Suppressor macrophage treated with lipopolysaccharide for 4 hours (primary cell): ENCODE results near the gene INTS3.
"Not testable (repeated sequence)": the region's sequence is repeated elsewhere in the genome, so short reads cannot be mapped to it uniquely, and the experiment has no call there.

Source experiments
- DNase-seq: peaks from one replicate; pipeline ENCODE4 v3.0.0-alpha.2; 2020

Gene INTS3

GRCh38 chr1:153754266-153754665, 26.4 kb downstream of the INTS3 start:
- no peak for DNase-seq

- DNase-seq: no peak
Observed at GRCh38 chr1:153760440-153760839, 32.6 kb downstream of the INTS3 start.

GRCh38 chr1:153763365-153764225, 35.7 kb downstream of the INTS3 start:
- no peak for DNase-seq

GRCh38 chr1:153764310-153764709, 36.5 kb downstream of the INTS3 start:
- no peak for DNase-seq

GRCh38 chr1:153766663-153767062, 38.8 kb downstream of the INTS3 start:
- not testable (repeated sequence) for DNase-seq

- DNase-seq: no peak
Observed at GRCh38 chr1:153767519-153767918, 39.7 kb downstream of the INTS3 start.

- no peak for DNase-seq
Observed at GRCh38 chr1:153768316-153769181, 40.7 kb downstream of the INTS3 start.

GRCh38 chr1:153769221-153769620, 41.4 kb downstream of the INTS3 start:
- no peak for DNase-seq

GRCh38 chr1:153770797-153771196, 42.9 kb downstream of the INTS3 start:
- DNase-seq: no peak

- DNase-seq: no peak
Observed at GRCh38 chr1:153771261-153771660, 43.4 kb downstream of the INTS3 start.

- no peak for DNase-seq
Observed at GRCh38 chr1:153771841-153772593, 44.2 kb downstream of the INTS3 start.

GRCh38 chr1:153773096-153773921, 45.5 kb downstream of the INTS3 start:
- peak; percentile 96 for DNase-seq

GRCh38 chr1:153774026-153774595, 46.3 kb downstream of the INTS3 start:
- peak; percentile 39 for DNase-seq

GRCh38 chr1:153774780-153775457, 47.1 kb downstream of the INTS3 start, which contains the start of gene SLC27A3:
SLC27A3 (plus strand) TSS chr1:153775407; CDS start chr1:153775498, 91 bp downstream.
- peak; percentile 66 for DNase-seq

- peak; percentile 41 for DNase-seq
Observed at GRCh38 chr1:153775458-153776327, 47.8 kb downstream of the INTS3 start.

- no peak for DNase-seq
Observed at GRCh38 chr1:153776352-153776751, 48.5 kb downstream of the INTS3 start.

- DNase-seq: no peak
Observed at GRCh38 chr1:153776845-153777370, 49.1 kb downstream of the INTS3 start.

GRCh38 chr1:153777648-153778047, 49.8 kb downstream of the INTS3 start:
- DNase-seq: no peak

- no peak for DNase-seq
Observed at GRCh38 chr1:153778051-153778823, 50.4 kb downstream of the INTS3 start.
